GM20431 (cell line): ENCODE data around the gene PTPRT.

Source experiments
- in situ Hi-C: fragments of 300-500 bp; cut with MseI, MboI; formaldehyde crosslinking; loops from one replicate; pipeline ENCODE4 v1.15.0; 2020; ENCODE audit warnings: low sequenced_read_pairs; ENCODE audit not compliant: unreplicated experiment

The PTPRT gene

DNA sequence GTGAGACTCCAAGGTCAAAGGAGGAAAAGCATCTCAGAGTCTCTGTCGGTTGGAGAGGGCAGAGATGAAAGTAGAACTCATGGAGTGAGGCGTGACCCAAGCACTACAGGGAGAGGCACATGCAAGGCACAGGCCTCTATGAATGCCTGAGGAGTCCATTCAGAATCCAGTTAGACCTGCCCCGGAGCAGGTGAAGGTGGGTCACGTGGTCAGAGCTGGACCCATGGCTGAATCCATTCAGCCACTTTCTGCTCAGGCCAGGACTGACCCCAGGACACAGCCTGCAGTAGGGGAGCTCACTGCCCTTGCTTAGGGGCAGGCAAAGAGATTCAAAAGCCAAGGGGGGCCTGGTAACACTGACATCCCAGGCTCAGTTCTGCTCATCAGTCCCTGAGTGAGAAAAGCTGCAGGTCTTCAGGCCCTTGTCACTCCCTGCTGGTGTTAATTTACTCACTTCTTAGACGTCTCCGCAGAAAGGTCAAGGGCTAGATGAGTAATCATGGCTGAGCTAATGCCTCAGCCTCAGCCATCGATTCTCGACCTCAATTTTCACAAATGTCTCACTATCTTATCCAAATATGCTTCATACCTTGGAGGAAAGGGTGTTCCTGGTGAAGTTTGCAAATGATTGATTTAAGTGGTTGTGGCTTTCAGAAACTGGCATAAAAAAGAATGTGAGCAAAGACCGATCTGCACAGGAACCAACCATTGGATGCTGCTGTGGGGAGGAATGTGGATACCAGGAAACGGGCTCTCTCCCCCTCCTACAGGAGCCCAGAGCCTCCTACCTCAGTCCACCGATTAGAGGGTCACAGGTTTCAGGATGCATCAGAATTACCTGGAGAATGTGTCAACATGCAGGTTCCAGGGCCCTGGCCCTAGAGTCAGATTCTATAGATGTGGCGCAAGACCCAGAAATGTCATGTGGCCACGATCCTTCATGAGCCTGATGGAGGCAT lies 584.4 kb downstream of the PTPRT start:
- in situ Hi-C loops: no loop called here

GRCh38 chr20:42603655-42604054 lies 586.1 kb downstream of the PTPRT start:
- in situ Hi-C loops: no loop called here

- in situ Hi-C loops: no loop called here
Observed at GRCh38 chr20:42598581-42598980, 591.1 kb downstream of the PTPRT start.

GRCh38 chr20:42595625-42596024 lies 594.1 kb downstream of the PTPRT start:
- in situ Hi-C loops: no loop called here

GRCh38 chr20:42594659-42595058 lies 595.0 kb downstream of the PTPRT start:
- in situ Hi-C loops: no loop called here

DNA sequence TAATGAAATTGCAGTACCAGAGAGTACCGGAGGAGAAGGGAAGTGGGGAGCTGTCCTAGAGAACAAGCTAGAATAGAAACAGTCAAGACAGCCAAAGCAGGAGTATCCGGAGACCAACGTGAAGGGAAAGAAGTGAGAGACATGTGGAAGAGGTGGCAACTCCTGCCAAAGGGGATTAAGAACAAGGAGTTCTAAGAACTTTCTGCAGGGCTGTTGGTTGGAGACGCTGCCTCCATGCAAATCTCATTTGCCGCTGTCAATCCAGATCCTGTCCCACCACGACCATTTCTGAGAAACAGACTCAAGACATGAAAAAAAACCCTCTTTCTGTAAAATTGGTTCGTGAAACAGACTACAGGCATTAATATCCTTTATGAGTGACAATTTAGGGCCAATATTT lies 595.7 kb downstream of the PTPRT start:
- in situ Hi-C loops: no loop called here

GRCh38 chr20:42589976-42590639 lies 599.6 kb downstream of the PTPRT start:
- in situ Hi-C loops: no loop called here

GRCh38 chr20:42588847-42589246 lies 600.9 kb downstream of the PTPRT start:
- in situ Hi-C loops: no loop called here

DNA sequence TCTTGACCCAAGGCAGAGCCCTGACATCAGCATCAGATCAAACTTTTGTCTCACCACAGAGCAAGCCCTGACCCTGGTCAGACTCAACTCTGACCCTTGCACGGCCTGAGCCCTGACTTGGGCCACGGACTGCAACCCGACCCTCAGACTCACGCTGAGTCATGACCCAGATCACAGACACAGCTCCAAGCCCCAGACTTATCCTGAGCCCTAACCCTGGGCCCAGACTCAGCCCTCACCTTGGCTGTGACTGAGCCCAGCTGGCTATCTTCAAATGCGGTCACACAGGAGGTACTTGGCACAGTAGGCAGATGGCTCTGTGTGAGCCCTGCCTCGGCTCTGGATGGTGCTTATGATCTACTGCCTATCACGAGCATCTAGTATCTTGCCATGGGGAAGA lies 602.3 kb downstream of the PTPRT start:
- in situ Hi-C loops: no loop called here

DNA sequence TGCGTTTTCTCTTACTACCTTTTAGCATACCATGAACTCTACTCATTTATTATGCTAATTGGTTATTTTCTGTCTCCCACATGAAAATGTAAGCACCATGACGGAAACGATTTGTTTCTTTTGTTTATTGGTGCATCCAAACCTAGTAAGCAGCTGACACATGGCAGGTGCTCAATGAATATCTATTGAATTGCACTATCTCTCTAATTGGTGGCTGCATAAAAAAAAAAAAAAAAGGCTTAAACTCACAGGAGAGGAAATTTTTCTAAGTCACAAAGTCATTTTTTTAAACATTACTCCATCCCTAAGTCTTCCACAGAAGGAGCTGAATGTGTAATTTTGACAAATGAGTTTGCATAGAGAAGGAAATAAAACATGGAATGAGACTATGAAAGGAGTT lies 608.4 kb downstream of the PTPRT start:
- in situ Hi-C loops: no loop called here

DNA sequence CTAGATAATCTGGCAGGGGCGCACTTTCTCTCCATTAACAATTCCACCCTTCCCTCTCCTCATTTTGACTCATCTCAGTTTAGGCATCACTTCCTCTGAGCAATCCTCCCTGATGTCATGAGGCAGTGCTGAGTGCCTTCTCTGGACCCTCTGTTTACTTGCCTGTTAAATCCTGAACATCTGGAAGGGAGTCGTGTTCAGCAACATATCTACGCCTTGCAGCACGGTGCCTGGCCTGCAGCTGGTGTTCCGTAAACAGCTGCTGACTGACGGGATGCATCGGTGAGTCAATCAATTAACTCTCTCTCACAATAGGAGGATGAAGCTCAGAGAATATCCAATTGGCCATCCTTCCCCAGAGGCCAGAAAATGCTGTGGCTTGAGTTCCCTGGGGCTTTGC lies 613.5 kb downstream of the PTPRT start:
- in situ Hi-C loops: no loop called here

DNA sequence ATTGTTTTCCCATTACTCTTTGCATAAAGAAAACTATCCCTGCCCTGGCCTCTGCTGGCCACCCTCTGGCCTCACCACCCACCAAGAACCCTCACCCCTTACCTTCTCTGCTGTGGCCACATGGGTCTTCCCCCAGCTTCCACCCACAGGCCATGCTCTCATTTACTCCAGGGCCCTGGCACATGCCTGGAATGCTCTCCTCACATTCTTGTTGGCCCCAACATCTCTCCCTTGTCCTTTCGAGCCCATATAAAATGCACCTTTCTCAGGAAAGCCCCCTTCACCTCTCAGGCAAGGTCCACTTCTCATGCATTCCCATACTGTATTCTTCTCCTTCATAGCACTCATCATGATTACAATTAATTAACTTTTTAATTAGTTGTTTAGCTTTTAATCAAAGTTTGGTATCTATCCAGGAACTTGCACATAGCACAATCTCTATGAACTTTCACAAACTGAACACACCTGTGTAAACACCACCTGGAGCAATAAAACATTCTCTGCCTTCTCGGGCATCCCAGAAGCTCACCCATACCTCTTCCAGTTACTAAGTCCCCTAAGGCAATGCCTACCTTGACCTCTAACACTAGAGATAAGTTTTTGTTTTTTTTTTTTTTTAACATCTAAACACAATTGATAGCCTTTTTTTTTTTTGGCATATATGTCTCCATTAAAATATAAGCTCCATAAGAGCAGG lies 617.2 kb downstream of the PTPRT start:
- in situ Hi-C loops: no loop called here

DNA sequence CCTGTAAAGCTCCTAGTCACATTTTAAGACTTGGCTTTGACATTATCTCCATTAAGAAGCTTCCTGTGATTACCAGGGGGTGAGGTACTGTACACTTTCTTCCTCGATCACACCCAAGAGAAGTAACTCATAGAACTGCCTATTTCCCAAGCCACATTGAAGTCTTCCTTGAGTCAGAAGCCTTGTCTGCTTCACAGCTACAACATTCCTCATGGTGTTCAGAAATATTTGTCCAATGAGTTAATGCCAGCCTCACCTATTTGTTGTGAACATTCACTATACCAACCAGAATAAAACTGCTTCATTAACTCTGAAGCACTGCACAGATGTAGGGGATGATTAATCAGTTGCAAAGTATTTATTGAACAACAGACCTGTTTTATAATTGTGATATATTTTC lies 622.3 kb downstream of the PTPRT start:
- in situ Hi-C loops: no loop called here

- in situ Hi-C loops: no loop called here
Observed at GRCh38 chr20:42565235-42565995, 624.3 kb downstream of the PTPRT start.

DNA sequence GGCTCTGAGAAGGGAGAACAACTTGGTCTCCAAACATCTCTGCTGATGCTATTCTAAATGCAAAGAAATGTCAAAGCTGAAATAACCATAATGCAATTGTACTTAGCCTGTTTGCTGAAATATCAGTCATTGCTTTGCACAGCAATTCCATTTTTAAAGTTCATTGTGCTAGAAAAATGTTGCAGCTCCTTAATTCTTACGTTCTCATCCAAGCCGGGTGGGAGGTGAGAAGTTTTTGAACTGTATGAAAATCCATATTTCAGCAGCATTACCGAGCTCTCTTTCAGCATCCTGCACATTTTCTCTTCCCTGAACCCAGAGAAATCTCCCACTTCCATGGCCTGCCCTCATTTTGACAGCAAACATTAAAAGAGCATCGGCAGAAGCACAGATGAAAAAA lies 630.0 kb downstream of the PTPRT start:
- in situ Hi-C loops: no loop called here

DNA sequence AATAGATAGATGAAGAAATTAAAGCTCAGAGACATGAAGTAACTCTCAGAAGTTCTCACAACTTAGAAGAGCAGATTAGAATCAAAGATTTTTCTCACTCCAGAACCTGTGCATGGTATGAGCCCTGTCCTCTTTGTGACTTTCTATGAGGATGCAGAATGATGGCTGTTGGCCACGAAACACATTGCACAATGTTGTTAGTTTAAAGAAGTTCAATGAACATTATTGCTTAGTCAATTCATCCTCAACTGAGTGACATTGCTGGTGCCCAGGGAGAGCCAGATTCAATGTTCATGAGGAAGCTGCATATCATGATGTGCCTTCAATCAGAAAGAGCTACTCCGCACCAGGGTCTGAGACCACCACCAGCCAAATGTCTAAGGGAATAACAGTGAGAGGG lies 633.1 kb downstream of the PTPRT start:
- in situ Hi-C loops: no loop called here

- in situ Hi-C loops: no loop called here
Observed at GRCh38 chr20:42553374-42553773, 636.3 kb downstream of the PTPRT start.

GRCh38 chr20:42549496-42549895 lies 640.2 kb downstream of the PTPRT start:
- in situ Hi-C loops: no loop called here

GRCh38 chr20:42544926-42545325 lies 644.8 kb downstream of the PTPRT start:
- in situ Hi-C loops: no loop called here

DNA sequence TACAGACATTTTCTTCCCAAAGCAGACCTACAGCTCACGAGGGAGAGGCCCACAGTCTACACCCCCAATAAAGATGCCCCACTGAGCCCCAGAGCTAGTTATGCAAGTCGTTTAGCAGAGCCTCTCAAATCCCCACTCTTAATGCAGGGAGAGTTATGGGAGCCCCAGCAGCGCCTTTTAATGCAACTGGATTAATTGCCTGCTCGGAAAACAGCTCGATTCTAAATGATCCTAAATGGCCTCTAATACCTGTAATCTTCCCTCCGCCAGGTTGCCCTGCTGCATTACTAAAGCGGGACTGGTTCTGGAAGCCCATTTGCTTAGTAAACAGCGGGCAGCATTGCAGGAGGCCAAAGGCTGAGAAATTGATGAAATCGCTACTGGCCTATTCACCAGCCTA lies 656.9 kb downstream of the PTPRT start:
- in situ Hi-C loops: no loop called here
